ENCODE data around the gene BLOC1S6. TPM values are rescaled to one million over a fixed set of nuclear protein-coding genes. Genes with fewer than 3 reads are reported as not detected.

The BLOC1S6 gene
- total RNA-seq (2014; rRNA removed; shearing (Covaris generic)) = 83.1 and 92.2 TPM in 2 replicates

DNA sequence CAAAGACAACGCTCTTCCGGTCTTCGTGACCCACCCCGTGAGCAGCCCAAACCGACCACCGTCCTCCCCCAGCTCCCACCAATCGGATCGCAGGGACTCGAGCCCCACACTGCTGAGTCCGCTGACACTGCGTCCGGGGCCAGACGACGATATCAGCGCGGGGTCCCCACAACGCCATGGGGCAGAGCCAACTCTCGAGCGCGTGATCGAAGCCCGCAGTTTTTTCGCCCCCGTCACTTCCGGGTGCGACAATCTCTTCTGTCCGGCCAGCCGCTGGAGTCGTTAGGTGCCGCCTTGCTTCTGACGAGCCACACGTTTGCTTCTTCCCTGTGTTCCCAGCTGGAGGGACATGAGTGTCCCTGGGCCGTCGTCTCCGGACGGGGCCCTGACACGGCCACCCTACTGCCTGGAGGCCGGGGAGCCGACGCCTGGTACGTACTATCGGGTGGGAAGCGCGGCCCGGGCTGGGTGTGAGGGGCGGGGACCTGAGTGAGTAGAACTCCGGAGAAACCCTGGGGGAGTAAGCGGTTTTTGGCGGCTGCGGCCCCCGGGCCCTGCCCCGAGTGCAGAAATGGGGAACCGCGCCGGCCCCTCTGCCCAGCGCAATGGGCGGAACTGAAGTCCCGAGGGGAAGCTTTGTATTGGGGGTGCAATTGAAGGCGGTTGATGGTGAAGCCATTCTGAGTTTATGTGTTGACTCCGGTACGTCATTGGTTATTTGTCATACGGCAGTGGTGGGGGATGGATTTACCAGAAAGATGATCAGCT is at the start of gene BLOC1S6:
Gene BLOC1S6, plus strand, starts transcription at position 285 of the 768 bp plus-strand sequence. Its CDS starts 65 bp downstream, at position 350.
- Histone ChIP-seq H3K36me3 (peaks cover 8% of the 10 kb centered on the region), H3K4me3 (peak within 1 kb of the TSS; percentile 67), H3K9me3 (replicated peaks) (no peaks in the 10 kb centered on the region), H3K4me1 (replicated peaks) (peaks cover 27% of the 10 kb centered on the region), H3K27me3 (replicated peaks) (no peaks in the 10 kb centered on the region), H3K27ac (peak within 1 kb of the TSS; percentile 97)
- peak; percentile 90 to 95 for DNase-seq (ENCODE audit: low read depth in 1 of 2, low spot score in 2 of 2)

GRCh38 chr15:45539680-45540079 is 47.5 kb upstream of the BLOC1S6 start:
- Histone ChIP-seq H3K27me3 (replicated peaks) (no peaks in the 10 kb centered on the region), H3K27ac (no peak overlapping the region), H3K36me3 (no peaks in the 10 kb centered on the region), H3K9me3 (replicated peaks) (no peaks in the 10 kb centered on the region), H3K4me3 (no peak overlapping the region), H3K4me1 (replicated peaks) (no peaks in the 10 kb centered on the region)
- DNase-seq (ENCODE audit: low read depth in 1 of 2, low spot score in 2 of 2) = no peak

GRCh38 chr15:45540531-45540930 is 46.6 kb upstream of the BLOC1S6 start:
- DNase-seq (ENCODE audit: low read depth in 1 of 2, low spot score in 2 of 2) = no peak
- H3K27me3 ChIP-seq (replicated peaks) = no peaks in the 10 kb centered on the region
- no peaks in the 10 kb centered on the region for H3K9me3 ChIP-seq (replicated peaks)
- no peak overlapping the region for H3K27ac ChIP-seq
- no peak overlapping the region for H3K4me3 ChIP-seq
- no peaks in the 10 kb centered on the region for H3K4me1 ChIP-seq (replicated peaks)
- no peaks in the 10 kb centered on the region for H3K36me3 ChIP-seq

GRCh38 chr15:45543051-45543450 is 44.1 kb upstream of the BLOC1S6 start:
- H3K36me3 ChIP-seq = no peaks in the 10 kb centered on the region
- no peak overlapping the region for H3K4me3 ChIP-seq
- DNase-seq (ENCODE audit: low read depth in 1 of 2, low spot score in 2 of 2) = no peak
- H3K27ac ChIP-seq = no peak overlapping the region
- H3K27me3 ChIP-seq (replicated peaks) = no peaks in the 10 kb centered on the region
- no peaks in the 10 kb centered on the region for H3K9me3 ChIP-seq (replicated peaks)
- H3K4me1 ChIP-seq (replicated peaks) = no peaks in the 10 kb centered on the region

DNA sequence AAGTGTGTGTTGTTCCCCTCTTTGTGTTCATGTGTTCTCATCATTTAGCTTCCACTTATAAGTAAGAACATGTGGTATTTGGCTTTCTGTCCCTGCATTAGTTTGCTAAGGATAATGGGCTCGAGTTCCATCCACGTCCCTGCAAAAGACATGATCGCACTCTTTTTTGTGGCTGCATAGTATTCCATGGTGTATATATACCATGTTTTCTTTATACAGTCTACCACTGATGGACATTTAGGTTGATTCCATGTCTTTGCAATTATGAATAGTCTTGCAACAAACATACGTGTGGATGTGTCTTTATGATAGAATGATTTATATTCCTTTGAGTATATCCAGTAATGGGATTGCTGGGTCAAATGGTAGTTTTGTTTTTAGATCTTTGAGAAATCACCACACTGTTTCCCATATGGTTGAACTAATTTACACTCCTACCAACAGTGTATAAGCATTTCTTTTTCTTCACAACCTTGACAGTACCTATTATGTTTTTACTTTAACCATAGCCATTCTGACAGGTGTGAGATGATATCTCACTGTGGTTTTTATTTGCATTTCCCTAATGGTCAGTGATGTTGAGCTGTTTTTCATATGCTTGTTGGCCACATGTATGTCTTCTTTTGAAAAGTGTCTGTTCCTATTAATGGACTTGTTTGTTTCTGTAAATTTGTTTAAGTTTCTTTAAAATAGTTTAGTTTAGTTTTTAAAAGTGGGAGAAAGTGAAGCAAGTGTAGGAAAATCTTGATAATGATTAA is 42.7 kb upstream of the BLOC1S6 start:
- Histone ChIP-seq H3K27me3 (replicated peaks) (no peaks in the 10 kb centered on the region), H3K36me3 (no peaks in the 10 kb centered on the region), H3K9me3 (replicated peaks) (no peaks in the 10 kb centered on the region), H3K27ac (no peak overlapping the region), H3K4me1 (replicated peaks) (no peaks in the 10 kb centered on the region), H3K4me3 (no peak overlapping the region)
- DNase-seq (ENCODE audit: low read depth in 1 of 2, low spot score in 2 of 2) = no peak

DNA sequence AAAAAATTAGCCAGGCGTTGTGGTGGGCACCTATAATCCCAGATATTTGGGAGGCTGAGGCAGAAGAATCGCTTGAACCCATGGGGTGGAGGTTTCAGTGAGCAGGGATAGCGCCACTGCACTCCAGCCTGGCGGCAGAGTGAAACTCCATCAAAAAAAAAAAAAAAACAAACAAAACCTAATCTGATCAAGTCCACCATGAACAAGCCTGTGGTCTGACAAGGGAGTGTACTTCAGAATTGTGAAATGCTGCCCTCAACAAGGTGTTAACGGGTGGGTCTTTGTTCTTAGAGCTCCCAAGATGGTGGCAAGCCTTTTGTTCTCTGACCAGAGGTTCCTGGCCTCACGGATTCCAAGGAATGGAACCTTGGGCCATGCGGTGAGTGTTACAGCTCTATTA is 40.4 kb upstream of the BLOC1S6 start:
- H3K9me3 ChIP-seq (replicated peaks) = no peaks in the 10 kb centered on the region
- H3K4me3 ChIP-seq = no peak overlapping the region
- no peaks in the 10 kb centered on the region; the same call in 1 of the 2 replicates for H3K27me3 ChIP-seq (replicated peaks)
- no peak for DNase-seq (ENCODE audit: low read depth in 1 of 2, low spot score in 2 of 2)
- no peaks in the 10 kb centered on the region for H3K36me3 ChIP-seq
- H3K27ac ChIP-seq = no peak overlapping the region
- H3K4me1 ChIP-seq (replicated peaks) = no peaks in the 10 kb centered on the region

GRCh38 chr15:45548753-45549520 is 38.2 kb upstream of the BLOC1S6 start:
- no peak for DNase-seq (ENCODE audit: low read depth in 1 of 2, low spot score in 2 of 2)
- no peak overlapping the region for H3K27ac ChIP-seq

DNA sequence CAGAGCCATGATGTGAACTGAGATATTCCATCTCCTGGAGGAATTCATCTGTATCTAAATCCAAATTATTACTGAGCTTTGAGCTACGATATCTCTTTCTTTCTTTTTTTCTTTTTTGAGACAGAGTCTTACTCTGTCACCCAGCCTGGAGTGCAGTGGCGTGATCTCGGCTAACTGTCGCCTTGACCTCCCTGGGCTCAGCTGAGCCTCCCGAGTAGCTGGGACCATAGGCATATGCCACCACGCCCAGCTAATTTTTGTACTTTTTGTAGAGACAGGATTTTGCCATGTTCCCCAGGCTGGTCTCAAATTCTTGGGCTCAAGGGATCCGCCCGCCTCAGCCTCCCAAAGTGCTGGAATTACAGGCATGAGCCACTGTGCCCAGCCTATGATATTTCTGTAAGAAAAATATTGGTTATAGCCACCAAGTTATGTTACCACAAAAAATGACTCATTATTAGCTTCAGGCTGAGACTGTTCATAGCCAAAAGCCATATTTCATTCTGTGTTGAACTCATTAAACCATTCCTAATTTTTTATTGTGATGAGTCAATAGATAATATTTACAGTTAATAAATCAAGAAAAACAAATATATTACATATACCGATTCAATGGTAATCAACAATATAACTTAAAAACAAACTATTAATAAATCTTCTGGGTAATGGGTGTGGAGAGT is 37.5 kb upstream of the BLOC1S6 start:
- H3K36me3 ChIP-seq = no peaks in the 10 kb centered on the region
- H3K4me1 ChIP-seq (replicated peaks) = no peaks in the 10 kb centered on the region
- no peak for DNase-seq (ENCODE audit: low read depth in 1 of 2, low spot score in 2 of 2)
- no peak overlapping the region for H3K27ac ChIP-seq
- H3K4me3 ChIP-seq = no peak overlapping the region
- peaks cover 4% of the 10 kb centered on the region for H3K27me3 ChIP-seq (replicated peaks)
- H3K9me3 ChIP-seq (replicated peaks) = no peaks in the 10 kb centered on the region

More at GRCh38 chr15:45548753-45549520, 38.2 kb upstream of the BLOC1S6 start:
- Histone ChIP-seq H3K4me1 (replicated peaks) (no peaks in the 10 kb centered on the region), H3K4me3 (no peak overlapping the region), H3K9me3 (replicated peaks) (no peaks in the 10 kb centered on the region), H3K36me3 (no peaks in the 10 kb centered on the region), H3K27me3 (replicated peaks) (no peaks in the 10 kb centered on the region; the same call in 1 of the 2 replicates)

- Histone ChIP-seq H3K27ac (no peak overlapping the region), H3K4me1 (replicated peaks) (no peaks in the 10 kb centered on the region), H3K27me3 (replicated peaks) (peaks cover 9% of the 10 kb centered on the region), H3K36me3 (no peaks in the 10 kb centered on the region), H3K9me3 (replicated peaks) (no peaks in the 10 kb centered on the region), H3K4me3 (no peak overlapping the region)
- DNase-seq (ENCODE audit: low read depth in 1 of 2, low spot score in 2 of 2) = no peak
Measured at GRCh38 chr15:45550436-45550835, 36.7 kb upstream of the BLOC1S6 start.

DNA sequence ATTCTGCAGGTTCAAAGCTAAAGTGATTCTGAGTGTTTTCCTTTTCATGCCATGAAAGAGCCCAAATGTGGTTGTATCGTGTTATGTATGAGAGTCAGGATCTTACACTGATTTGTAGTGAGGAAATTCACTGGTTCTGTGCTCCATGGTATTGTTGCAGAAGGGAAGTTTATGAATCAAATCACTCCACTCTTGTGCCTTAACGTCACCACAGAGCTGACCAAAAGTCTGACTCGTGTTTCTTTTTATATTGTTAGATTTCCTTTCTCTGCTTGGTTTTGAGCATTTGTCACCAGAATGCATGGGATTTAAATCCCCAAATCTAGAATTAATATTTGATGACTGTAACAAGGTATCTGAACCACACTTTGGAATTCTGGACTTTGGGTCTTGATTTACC is 35.5 kb upstream of the BLOC1S6 start:
- no peak for DNase-seq (ENCODE audit: low read depth in 1 of 2, low spot score in 2 of 2)
- Histone ChIP-seq H3K27ac (no peak overlapping the region), H3K4me3 (no peak overlapping the region)

DNA sequence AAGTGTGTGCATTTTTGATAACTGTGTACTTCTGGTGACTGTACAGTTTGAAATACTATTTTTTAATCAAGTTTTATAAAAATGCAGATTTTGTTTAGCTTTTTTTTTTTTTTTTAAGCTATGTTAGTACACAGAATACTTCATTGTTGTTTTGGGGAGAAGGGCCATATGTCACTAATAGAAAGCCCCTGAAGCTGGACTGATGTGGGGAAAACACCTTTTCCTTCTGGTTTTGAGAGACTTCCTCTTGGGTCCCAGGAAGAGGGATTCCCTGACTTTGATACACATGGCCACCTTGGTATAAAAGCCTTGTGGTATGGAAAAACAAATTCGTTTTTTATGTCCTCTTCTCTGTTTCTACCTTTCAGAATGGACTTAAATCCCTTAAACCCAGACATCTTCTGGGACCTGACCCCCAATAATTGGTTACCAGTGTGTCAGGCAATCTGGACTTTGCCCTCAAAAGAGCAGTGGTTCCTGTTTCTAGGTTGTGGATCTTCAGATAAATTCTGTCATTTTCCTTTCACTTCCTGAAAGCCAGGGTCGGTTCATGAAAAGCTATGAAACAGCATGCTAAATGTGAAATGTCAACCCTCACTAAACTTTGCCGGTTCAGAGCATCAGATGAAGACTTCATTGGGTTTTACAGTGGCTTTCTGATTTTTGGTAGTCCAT is 31.1 kb upstream of the BLOC1S6 start:
- DNase-seq (ENCODE audit: low read depth in 1 of 2, low spot score in 2 of 2) = no peak
- H3K9me3 ChIP-seq (replicated peaks) = no peaks in the 10 kb centered on the region
- peaks cover 9% of the 10 kb centered on the region for H3K27me3 ChIP-seq (replicated peaks)
- no peaks in the 10 kb centered on the region for H3K36me3 ChIP-seq
- no peak overlapping the region for H3K4me3 ChIP-seq
- H3K27ac ChIP-seq = no peak overlapping the region
- H3K4me1 ChIP-seq (replicated peaks) = no peaks in the 10 kb centered on the region

More for the DNA sequence above, 35.5 kb upstream of the BLOC1S6 start:
- no peaks in the 10 kb centered on the region for H3K4me1 ChIP-seq (replicated peaks)
- H3K9me3 ChIP-seq (replicated peaks) = no peaks in the 10 kb centered on the region
- peaks cover 9% of the 10 kb centered on the region for H3K27me3 ChIP-seq (replicated peaks)
- H3K36me3 ChIP-seq = no peaks in the 10 kb centered on the region

- no peaks in the 10 kb centered on the region for H3K9me3 ChIP-seq (replicated peaks)
- no peak overlapping the region for H3K27ac ChIP-seq
- no peaks in the 10 kb centered on the region for H3K4me1 ChIP-seq (replicated peaks)
- no peak for DNase-seq (ENCODE audit: low read depth in 1 of 2, low spot score in 2 of 2)
- H3K27me3 ChIP-seq (replicated peaks) = no peaks in the 10 kb centered on the region
- no peak overlapping the region for H3K4me3 ChIP-seq
- no peaks in the 10 kb centered on the region for H3K36me3 ChIP-seq
Measured at GRCh38 chr15:45572617-45573016, 14.6 kb upstream of the BLOC1S6 start.

All from SJSA1 (cell line).